GM12875 (cell line): ENCODE measurements around the gene MAPKAPK5.

Source experiments
- H3K4me3 ChIP-seq: one replicate; pipeline ENCODE4 v1.5.1; 2011; ENCODE audit warnings: low read depth, low read length, control low read depth
- TF ChIP-seq, protein P1 (sequence below): IDR thresholded peaks from 2 replicates; pipeline ENCODE4 v1.5.1; 2011; ENCODE audit warnings: low read depth, mild to moderate bottlenecking, control low read depth, inconsistent platforms, low read length, moderate library complexity, borderline replicate concordance; ENCODE audit not compliant: insufficient read depth

Gene MAPKAPK5

GRCh38 chr12:111869671-111870070, 27.6 kb downstream of the MAPKAPK5 start:
- no peak overlapping the region for H3K4me3 ChIP-seq
- TF ChIP-seq, protein P1, sequence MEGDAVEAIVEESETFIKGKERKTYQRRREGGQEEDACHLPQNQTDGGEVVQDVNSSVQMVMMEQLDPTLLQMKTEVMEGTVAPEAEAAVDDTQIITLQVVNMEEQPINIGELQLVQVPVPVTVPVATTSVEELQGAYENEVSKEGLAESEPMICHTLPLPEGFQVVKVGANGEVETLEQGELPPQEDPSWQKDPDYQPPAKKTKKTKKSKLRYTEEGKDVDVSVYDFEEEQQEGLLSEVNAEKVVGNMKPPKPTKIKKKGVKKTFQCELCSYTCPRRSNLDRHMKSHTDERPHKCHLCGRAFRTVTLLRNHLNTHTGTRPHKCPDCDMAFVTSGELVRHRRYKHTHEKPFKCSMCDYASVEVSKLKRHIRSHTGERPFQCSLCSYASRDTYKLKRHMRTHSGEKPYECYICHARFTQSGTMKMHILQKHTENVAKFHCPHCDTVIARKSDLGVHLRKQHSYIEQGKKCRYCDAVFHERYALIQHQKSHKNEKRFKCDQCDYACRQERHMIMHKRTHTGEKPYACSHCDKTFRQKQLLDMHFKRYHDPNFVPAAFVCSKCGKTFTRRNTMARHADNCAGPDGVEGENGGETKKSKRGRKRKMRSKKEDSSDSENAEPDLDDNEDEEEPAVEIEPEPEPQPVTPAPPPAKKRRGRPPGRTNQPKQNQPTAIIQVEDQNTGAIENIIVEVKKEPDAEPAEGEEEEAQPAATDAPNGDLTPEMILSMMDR, result no peak

GRCh38 chr12:111870216-111870615, 28.2 kb downstream of the MAPKAPK5 start:
- H3K4me3 ChIP-seq, result no peak overlapping the region
- TF ChIP-seq, protein P1, result no peak

DNA sequence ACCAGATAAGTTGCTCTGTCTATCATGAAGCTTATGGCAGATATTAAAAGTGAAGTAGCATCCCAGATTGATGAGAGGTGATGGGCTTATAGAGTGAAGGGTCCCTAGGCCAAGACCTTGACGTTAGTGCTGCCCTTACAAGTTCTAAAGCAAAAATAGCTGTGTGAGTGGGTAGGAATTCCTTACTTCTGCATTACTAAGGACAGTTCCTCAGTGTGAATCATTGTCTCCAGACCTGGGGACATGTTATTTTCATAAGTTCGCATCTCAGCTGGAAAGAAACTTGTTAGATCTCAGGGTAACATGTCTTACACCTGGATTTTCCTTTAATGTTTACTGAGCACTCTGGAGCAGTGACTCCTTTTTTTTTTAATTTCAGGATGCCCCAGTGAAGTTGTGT, 28.7 kb downstream of the MAPKAPK5 start:
- H3K4me3 ChIP-seq, result no peak overlapping the region
- TF ChIP-seq, protein P1, result no peak

- H3K4me3 ChIP-seq, result no peak overlapping the region
- TF ChIP-seq, protein P1, result no peak
Observed at GRCh38 chr12:111873113-111873512, 31.1 kb downstream of the MAPKAPK5 start.

GRCh38 chr12:111881716-111882115, 39.7 kb downstream of the MAPKAPK5 start:
- TF ChIP-seq, protein P1, result no peak
- no peak overlapping the region for H3K4me3 ChIP-seq

- no peak overlapping the region for H3K4me3 ChIP-seq
- TF ChIP-seq, protein P1, result no peak
Observed at GRCh38 chr12:111886662-111887545, 44.9 kb downstream of the MAPKAPK5 start.
